ENCODE results near the gene TRABD2B. TPM values are rescaled to one million over a fixed set of nuclear protein-coding genes. Genes with fewer than 3 reads are reported as not detected.

The TRABD2B gene
- total and polyA plus RNA-seq, 2 experiments from 2014 or later = 1.6 to 2.0 TPM

GRCh38 chr1:47840393-47841190, 156.6 kb downstream of the TRABD2B start:
- Histone ChIP-seq H4K20me1 (replicated peaks; ENCODE audit: insufficient read depth) (no peaks in the 10 kb centered on the region; the same call in 1 of the 2 replicates), H3F3A (replicated peaks; ENCODE audit: low read depth) (no peaks in the 10 kb centered on the region), H3K27ac (ENCODE audit: low read depth) (no peak overlapping the region), H3K4me2 (no peak overlapping the region), H3K4me3 (no peak overlapping the region), H3K79me2 (replicated peaks; ENCODE audit: insufficient read depth) (no peaks in the 10 kb centered on the region), H3K36me3 (ENCODE audit: insufficient read depth) (no peaks in the 10 kb centered on the region), H3K9me2 (ENCODE audit: insufficient read depth) (no peaks in the 10 kb centered on the region; the same call in 1 of the 2 replicates), H2AFZ (no peak overlapping the region), H3K27me3 (ENCODE audit: insufficient read depth) (no peaks in the 10 kb centered on the region), H3K4me1 (ENCODE audit: insufficient read depth) (peaks cover 20% of the 10 kb centered on the region)
- no peaks in the 10 kb centered on the region for H3K36me3 Mint-ChIP-seq (ENCODE audit: low read depth)
- TF ChIP-seq ZNF462 (CRISPR knock-in tag; IDR thresholded peaks at IDR 0.05) = no peak
- TF ChIP-seq ZNF114 (CRISPR knock-in tag; IDR thresholded peaks at IDR 0.05) = no peak
- no peak for TF ChIP-seq STAT1 (IDR thresholded peaks at IDR 0.05; ENCODE audit: unreplicated experiment)
- no peak overlapping the region for H3K4me3 Mint-ChIP-seq
- peaks cover 26% of the 10 kb centered on the region for H3K4me1 Mint-ChIP-seq
- no peaks in the 10 kb centered on the region for H3K9me3 Mint-ChIP-seq
- peaks cover 14% of the 10 kb centered on the region for H3K27me3 Mint-ChIP-seq (ENCODE audit: insufficient read depth, low read depth, poor library complexity)
- DNase-seq (ENCODE audit: low spot score) (no peak), ATAC-seq (no peak)
- no peak overlapping the region for H3K27ac Mint-ChIP-seq

- Histone ChIP-seq H4K20me1 (replicated peaks; ENCODE audit: insufficient read depth) (no peaks in the 10 kb centered on the region; the same call in 1 of the 2 replicates), H3K27me3 (ENCODE audit: insufficient read depth) (no peaks in the 10 kb centered on the region), H3K79me2 (replicated peaks; ENCODE audit: insufficient read depth) (no peaks in the 10 kb centered on the region), H2AFZ (no peak overlapping the region), H3K36me3 (ENCODE audit: insufficient read depth) (no peaks in the 10 kb centered on the region), H3K9me2 (ENCODE audit: insufficient read depth) (no peaks in the 10 kb centered on the region; the same call in 1 of the 2 replicates), H3F3A (replicated peaks; ENCODE audit: low read depth) (no peaks in the 10 kb centered on the region), H3K4me3 (no peak overlapping the region), H3K4me2 (no peak overlapping the region), H3K4me1 (ENCODE audit: insufficient read depth) (peaks cover 20% of the 10 kb centered on the region), H3K27ac (ENCODE audit: low read depth) (no peak overlapping the region)
- H3K36me3 Mint-ChIP-seq (ENCODE audit: low read depth) = no peaks in the 10 kb centered on the region; the same call in 2 of the 3 replicates
- H3K9me3 Mint-ChIP-seq = peaks cover 5% of the 10 kb centered on the region; the same call in 1 of the 3 replicates
- ATAC-seq = no peak
- no peak overlapping the region for H3K4me3 Mint-ChIP-seq
- no peak for DNase-seq (ENCODE audit: low spot score)
- H3K27me3 Mint-ChIP-seq (ENCODE audit: insufficient read depth, low read depth, poor library complexity) = peaks cover 12% of the 10 kb centered on the region
- no peak overlapping the region for H3K27ac Mint-ChIP-seq
- peaks cover 26% of the 10 kb centered on the region for H3K4me1 Mint-ChIP-seq
- TF ChIP-seq ZNF114 (CRISPR knock-in tag; IDR thresholded peaks at IDR 0.05) = no peak
- no peak for TF ChIP-seq ZNF462 (CRISPR knock-in tag; IDR thresholded peaks at IDR 0.05)
Observed at GRCh38 chr1:47839433-47839760, 157.8 kb downstream of the TRABD2B start.
